ENCODE results near the gene FUT1. TPM values are rescaled to one million over a fixed set of nuclear protein-coding genes. Genes with fewer than 3 reads are reported as not detected.
"Not testable (repeated sequence)": the region's sequence is repeated elsewhere in the genome, so short reads cannot be mapped to it uniquely, and the experiment has no call there.

Gene FUT1
- total RNA-seq, 1 donor from 2014 or later: 6.4 TPM

DNA sequence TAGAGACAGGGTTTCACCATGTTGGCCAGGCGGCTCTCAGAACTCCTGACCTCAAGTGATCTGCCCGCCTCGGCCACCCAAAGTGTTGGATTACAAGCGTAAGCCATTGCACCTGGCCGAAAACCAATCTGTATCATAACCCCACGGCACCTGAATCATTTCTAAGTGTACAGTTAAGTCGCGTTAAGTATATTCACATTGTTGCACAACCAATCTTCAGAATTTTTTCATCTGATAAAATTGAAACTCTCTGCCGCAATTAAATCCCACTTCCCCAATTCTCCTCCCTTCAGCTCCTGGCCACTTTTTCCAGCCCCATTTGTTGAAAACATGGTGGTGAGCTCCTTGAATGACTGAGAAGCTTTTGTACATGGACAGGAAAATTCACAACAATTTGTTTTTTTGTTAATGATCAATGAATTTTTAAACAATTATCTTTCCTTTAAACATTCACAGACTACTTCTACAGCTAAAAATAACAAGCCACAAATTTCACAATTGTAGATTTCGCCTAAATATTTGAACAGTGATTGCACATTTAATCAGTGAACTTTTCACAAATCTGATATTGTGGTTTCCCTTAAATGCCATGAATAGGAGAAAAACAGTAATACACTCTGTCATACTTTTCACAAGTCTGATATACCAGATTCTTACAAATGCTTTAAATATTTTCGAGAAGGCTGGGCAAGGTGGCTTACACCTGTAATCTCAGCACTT lies 16.7 kb upstream of the FUT1 start:
- no peak for DNase-seq (ENCODE audit: extremely low read depth, low read depth, low spot score)

DNA sequence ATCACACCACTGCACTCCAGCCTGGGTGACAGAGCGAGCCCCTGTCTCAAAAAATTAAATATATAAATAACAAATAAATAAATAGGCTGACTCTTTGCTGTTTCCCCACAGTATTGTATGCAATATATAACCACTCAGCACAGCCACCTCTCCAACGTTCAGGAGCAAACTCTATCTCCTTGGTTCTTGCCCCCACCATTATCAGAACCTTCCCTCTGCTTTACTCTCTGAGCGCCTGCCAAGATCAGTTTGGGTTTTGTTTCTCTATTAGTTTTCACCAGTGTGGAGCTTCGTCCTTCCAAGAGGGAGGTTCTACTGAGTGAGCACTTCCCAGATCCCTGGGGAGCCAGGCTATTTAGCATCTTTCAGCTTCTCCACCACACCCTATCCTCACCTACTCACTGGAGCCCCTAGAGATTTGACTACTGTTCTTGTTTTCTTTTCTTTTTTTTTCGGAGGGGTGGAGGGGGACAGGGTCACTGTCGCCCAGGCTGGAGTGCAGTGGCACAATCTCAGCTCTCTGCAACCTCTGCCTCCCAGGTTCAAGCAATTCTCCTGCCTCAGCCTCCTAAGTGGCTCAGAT lies 15.8 kb upstream of the FUT1 start:
- DNase-seq (ENCODE audit: extremely low read depth, low read depth, low spot score): not testable (repeated sequence)

GRCh38 chr19:48765816-48766215 lies 13.4 kb upstream of the FUT1 start:
- not testable (repeated sequence) for DNase-seq (ENCODE audit: extremely low read depth, low read depth, low spot score)

DNA sequence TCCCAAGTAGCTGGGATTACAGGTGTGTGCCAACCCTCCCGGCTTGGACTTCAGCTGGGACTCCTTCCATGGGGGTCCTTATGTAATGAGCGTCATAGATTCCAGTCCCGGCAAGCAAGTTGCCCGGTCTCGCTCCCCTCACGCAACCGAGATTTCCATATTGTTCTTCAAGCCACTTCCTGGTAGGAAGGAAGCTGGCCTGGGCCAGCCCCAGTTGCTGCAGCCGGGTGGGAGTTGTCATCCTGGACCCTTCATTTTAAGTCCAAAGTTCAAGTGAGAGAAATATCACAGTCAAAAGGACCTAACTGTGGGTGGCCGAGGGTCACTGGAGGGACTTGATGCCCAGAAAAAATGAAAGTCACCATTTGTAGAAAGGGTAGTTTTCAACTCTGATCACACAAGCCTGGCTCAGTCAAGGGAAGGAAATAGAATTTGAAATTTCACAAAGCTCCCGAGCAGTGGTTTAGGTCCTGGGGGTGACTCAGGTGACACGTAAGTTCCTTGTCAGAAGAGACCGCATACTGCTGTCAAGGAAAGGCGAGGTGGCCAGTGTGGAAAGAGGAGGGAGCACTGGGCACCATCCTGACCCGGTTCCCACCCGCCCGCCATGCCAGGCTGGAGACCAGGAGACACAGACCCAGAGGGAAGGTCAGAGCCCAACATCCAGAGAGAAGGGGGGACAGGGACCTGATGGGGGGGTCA lies 8.2 kb upstream of the FUT1 start:
- no peak for DNase-seq (ENCODE audit: extremely low read depth, low read depth, low spot score)

DNA sequence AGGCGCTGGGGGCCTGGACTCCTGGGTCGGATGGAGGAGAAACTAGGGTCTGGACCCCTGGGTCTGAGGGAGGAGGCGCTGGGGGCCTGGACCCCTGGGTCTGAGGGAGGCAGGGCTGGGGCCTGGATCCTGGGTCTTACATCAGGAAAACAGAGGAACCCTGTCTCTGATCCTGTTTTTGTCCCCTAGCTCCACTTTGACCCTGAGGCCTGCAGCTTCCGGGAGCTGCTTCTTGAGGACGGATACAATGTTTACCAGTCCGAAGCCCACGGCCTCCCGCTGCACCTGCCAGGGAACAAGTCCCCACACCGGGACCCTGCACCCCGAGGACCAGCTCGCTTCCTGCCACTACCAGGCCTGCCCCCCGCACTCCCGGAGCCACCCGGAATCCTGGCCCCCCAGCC lies 5.3 kb upstream of the FUT1 start:
- no peak for DNase-seq (ENCODE audit: extremely low read depth, low read depth, low spot score)

- DNase-seq (ENCODE audit: extremely low read depth, low read depth, low spot score): no peak
Observed at GRCh38 chr19:48757089-48757675, 4.7 kb upstream of the FUT1 start.

- no peak for DNase-seq (ENCODE audit: extremely low read depth, low read depth, low spot score)
Observed at GRCh38 chr19:48756686-48757085, 4.2 kb upstream of the FUT1 start.

GRCh38 chr19:48756212-48756611 lies 3.8 kb upstream of the FUT1 start:
- no peak for DNase-seq (ENCODE audit: extremely low read depth, low read depth, low spot score)

GRCh38 chr19:48755787-48756186 lies 3.3 kb upstream of the FUT1 start:
- DNase-seq (ENCODE audit: extremely low read depth, low read depth, low spot score): no peak

- DNase-seq (ENCODE audit: extremely low read depth, low read depth, low spot score): no peak
Observed at GRCh38 chr19:48755084-48755641, 2.7 kb upstream of the FUT1 start, which contains the start of gene FGF21. TSS of gene FGF21 (plus strand) at chr19:48755524. CDS start at chr19:48756237, 713 bp downstream.

GRCh38 chr19:48751845-48752495 lies 471 bp downstream of the FUT1 start:
- DNase-seq (ENCODE audit: extremely low read depth, low read depth, low spot score): no peak

- no peak for DNase-seq (ENCODE audit: extremely low read depth, low read depth, low spot score)
Observed at GRCh38 chr19:48750771-48751504, 1.5 kb downstream of the FUT1 start.

DNA sequence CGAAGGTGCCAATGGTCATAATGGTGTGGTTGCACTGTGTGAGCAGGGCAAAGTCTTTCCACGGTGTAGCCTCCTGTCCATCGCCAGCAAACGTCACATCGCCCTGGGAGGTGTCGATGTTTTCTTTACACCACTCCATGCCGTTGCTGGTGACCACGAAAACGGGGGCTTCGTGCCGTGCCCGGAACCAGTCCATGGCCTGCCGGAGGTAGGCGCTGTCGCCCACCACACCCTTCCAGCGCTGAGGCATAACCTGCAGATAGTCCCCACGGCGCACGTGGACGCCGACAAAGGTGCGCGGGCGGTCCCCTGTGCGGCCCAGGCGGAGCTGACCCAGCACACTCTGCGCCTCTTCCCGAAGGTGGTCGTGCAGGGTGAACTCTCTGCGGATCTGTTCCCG lies 2.1 kb downstream of the FUT1 start:
- DNase-seq (ENCODE audit: extremely low read depth, low read depth, low spot score): no peak

DNA sequence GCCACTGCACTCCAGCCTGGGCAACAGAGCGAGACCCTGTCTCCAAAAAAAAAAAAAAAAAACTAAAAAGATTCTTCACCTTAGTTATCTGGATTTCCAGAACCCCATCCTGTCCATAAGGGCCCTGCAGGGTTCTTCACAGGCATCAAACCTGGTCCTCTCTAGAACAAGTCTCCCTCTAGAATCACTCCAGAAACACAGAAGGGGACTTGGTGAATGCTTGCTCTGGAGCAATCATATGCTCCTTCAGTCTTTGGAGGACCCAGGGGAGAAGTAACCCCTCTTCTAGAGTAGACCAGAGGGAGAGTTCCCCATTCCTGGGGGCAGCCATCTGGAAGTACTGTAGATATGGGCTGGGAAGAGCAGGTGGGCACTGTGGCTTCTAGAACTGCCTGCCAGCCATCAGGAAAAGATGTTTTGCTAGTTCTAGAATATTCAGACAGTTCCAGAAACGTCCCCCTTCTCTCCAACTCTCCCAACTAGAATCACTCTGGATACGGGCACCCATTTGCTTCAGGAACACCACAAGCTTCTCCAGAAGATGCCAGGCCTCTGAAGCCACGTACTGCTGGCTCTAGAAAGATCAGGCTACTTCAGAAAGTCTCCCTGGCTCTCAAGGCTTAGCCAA lies 2.8 kb downstream of the FUT1 start:
- no peak for DNase-seq (ENCODE audit: extremely low read depth, low read depth, low spot score)

DNA sequence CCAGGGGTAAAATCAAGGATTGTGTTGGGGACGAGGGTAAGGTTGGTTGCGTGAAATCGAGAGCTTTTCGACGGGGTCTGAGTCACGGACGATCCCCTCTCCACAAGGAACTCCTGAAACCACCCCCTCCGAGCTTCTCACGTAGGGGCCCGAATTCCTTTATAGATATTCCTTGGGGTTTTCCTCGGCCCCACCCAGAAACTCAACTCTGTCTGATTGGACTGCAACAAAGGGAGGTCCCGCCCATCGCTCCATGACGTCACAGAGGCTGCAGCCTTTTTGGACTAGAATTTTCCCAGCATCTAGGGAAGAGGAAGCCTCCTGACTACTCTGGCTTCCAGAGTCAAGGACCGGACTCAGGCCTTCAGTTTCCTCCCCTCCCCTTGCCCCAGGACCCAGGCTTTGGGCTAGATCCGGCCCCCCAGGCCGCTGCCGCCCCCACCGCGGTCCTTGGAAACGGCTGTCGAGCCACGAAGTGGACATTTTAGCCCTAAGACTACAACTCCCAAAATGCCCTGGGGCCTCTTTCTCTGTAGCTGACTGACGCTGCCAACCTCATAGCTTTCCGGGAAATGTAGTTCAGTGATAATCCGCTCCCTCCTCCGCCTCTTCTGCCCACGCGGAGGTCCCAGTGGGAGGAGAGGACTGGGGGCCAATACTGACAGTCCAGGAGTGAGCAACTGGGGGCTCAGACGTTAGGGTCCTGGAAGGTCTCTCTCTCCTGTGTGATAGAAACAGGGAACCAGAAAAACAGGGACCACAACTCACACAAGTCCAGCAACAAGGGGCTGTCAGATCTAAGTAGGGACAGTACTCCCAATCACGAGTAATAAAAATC lies 5.5 kb downstream of the FUT1 start, which contains the start of gene IZUMO1:
TSS of gene IZUMO1 (minus strand) at position 172 of the 838 bp plus-strand sequence. CDS start 1,050 bp downstream, outside the sequence.
- DNase-seq (ENCODE audit: extremely low read depth, low read depth, low spot score): peak; percentile 82

DNA sequence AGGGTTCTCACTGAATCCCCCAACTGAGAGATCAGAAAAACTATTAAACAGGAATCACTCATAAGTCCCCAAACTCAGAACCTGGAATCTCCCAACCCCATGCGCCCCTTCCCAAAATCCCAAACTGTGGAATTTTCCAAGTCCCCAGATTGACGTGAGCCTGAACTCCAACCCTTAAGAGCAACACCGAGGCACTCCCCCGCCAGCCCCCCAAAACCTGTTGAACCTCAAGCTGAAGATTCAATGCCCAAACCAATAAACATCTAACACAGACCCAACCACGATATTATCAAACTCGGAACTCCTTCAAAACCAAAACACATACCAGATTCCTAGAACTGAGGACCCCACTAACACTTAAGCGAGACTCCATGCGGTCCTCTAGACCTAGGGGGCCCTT lies 6.3 kb downstream of the FUT1 start:
- DNase-seq (ENCODE audit: extremely low read depth, low read depth, low spot score): no peak

GRCh38 chr19:48745208-48745995 lies 7.0 kb downstream of the FUT1 start:
- no peak for DNase-seq (ENCODE audit: extremely low read depth, low read depth, low spot score)

DNA sequence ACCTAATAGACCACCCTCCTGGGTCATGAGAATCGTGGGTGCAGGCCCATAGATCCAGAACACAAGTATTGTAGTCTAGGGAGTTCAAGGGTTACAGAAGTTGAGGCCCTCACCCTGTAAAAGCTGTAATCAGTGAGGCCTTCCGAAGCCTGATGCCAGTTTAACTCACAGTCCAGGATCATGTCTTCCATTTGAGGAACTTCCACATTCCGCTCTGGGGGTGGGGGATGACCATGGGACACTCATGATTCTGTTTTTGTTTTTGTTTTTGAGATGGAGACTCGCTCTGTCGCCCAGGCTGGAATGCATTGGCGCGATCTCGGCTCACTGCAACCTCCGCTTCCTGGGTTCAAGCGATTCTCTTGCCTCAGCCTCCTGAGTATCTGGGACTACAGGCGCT lies 10.3 kb downstream of the FUT1 start:
- no peak for DNase-seq (ENCODE audit: extremely low read depth, low read depth, low spot score)

Measured in glomerular endothelial cell (primary cell).